Loucy (cell line): ENCODE measurements around the gene ABCB7.

ENCODE experiments used
- EZH2phosphoT487 ChIP-seq: fragments of 200-600 bp; IDR thresholded peaks from 2 replicates; pipeline ENCODE4 v1.6.1; 2018; ENCODE audit warnings: antibody characterized with exemption, mild to moderate bottlenecking, moderate library complexity, borderline replicate concordance
- TF ChIP-seq, protein P1 (sequence below): fragments of 200-600 bp; sonication (generic); conservative IDR thresholded peaks from 2 replicates; pipeline ENCODE4 v1.5.1; 2014; ENCODE audit warnings: mild to moderate bottlenecking, antibody characterized with exemption, low read length

DNA sequence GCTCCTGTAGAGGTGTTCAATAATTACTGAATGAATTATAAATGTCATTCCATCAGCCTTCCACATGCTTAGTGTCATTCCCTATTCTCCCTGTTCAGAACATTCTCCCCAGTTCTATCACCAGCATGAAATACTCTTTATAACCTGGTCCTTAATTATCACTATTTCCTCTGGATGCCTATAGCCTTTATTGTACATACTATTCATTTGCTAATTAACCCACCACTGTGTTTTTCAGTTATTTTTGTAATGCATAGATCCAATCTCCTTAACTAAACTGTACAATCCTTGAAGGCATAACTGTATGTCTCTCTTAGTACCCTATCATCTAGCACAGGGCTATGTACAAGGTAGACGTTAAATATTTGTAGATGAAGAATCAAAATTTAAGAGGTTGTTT is 1.2 kb downstream of the ABCB7 start:
- TF ChIP-seq, protein P1, sequence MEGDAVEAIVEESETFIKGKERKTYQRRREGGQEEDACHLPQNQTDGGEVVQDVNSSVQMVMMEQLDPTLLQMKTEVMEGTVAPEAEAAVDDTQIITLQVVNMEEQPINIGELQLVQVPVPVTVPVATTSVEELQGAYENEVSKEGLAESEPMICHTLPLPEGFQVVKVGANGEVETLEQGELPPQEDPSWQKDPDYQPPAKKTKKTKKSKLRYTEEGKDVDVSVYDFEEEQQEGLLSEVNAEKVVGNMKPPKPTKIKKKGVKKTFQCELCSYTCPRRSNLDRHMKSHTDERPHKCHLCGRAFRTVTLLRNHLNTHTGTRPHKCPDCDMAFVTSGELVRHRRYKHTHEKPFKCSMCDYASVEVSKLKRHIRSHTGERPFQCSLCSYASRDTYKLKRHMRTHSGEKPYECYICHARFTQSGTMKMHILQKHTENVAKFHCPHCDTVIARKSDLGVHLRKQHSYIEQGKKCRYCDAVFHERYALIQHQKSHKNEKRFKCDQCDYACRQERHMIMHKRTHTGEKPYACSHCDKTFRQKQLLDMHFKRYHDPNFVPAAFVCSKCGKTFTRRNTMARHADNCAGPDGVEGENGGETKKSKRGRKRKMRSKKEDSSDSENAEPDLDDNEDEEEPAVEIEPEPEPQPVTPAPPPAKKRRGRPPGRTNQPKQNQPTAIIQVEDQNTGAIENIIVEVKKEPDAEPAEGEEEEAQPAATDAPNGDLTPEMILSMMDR = no peak
- TF ChIP-seq EZH2phosphoT487 = no peak
